ENCODE results near the gene JAK3.

The JAK3 gene

DNA sequence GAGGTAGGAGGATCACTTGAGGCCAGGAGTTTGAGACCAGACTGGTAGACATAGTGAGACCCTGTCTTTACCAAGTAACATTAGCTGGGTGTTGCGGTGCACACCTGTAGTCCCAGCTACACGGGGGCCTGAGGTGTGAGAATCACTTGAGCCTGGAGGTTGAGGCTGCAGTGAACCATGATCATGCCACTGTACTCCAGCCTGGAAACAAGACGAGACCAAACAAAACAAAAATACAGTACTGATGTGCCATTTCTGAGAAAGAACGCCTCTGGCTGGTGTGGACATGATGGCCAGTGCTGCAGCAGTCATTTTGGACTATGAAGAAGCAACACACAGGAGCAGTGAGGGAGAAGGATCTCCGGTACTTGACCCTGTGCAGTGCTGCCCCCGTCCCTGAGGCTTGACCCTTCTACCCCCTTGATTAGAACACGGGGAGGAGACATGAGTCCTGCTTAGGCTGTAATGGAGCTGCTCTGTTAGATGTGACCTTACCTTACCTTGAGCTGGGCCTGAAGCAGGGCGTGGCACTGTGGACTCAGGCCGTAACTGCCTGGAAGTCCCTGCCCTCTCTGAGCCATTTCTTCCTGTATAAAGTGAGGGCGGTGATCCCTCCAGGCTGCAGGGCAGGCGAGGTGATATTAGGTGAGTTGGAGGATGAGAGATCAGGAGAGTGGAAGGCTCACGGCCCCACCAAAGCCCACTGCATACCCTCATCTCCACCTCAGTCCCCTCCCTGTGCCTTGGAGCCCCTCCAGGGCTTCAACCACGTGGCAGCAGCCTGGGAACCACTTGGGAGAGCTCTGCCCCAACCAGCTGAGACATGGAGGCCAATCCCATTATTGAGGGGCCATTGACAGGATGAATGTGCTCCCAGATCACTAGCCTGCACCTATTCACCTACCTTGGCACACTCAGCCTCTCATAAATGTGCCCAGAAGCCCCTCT is 17.9 kb upstream of the JAK3 start:
- no peak for DNase-seq (ENCODE audit: low read depth)
- TF ChIP-seq, protein P1, sequence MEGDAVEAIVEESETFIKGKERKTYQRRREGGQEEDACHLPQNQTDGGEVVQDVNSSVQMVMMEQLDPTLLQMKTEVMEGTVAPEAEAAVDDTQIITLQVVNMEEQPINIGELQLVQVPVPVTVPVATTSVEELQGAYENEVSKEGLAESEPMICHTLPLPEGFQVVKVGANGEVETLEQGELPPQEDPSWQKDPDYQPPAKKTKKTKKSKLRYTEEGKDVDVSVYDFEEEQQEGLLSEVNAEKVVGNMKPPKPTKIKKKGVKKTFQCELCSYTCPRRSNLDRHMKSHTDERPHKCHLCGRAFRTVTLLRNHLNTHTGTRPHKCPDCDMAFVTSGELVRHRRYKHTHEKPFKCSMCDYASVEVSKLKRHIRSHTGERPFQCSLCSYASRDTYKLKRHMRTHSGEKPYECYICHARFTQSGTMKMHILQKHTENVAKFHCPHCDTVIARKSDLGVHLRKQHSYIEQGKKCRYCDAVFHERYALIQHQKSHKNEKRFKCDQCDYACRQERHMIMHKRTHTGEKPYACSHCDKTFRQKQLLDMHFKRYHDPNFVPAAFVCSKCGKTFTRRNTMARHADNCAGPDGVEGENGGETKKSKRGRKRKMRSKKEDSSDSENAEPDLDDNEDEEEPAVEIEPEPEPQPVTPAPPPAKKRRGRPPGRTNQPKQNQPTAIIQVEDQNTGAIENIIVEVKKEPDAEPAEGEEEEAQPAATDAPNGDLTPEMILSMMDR (IDR thresholded peaks at IDR 0.05; ENCODE audit: low read depth, low read length, missing control alignments) = no peak
- H3K4me3 ChIP-seq (ENCODE audit: low read depth, low read length) = no peak overlapping the region

DNA sequence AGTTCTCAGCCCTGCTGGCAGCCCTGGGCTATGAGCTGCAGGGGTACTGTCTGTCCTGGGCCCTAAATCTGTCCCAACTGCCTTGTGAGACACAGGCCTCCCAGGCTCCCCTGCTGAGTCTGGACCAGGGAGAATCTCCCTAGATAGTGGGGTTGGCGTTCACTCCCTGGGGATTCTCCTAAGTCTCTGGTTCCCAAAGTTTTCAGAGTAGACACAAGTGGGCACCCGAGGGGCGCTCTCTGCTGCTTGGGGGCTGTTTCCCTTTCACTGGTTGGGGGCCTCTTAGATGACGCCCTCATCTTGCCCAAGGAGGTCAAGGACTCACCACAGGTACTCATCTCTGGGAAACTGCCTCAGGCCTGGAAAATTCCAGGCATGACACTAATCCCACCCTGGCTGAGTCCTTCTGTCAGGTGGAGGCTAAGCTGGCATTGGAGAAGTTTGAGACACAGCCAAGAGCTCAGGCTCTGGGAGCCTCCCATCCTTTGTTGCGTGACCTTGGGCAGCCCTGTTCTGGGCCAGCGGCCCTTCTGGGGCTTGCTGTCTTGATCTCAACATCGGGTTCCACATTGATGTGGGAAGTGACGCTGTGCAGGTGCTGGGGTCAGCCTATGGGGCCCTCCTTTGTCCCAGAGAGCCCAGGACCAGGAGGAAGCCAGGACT is 15.9 kb upstream of the JAK3 start:
- TF ChIP-seq, protein P1 (IDR thresholded peaks at IDR 0.05; ENCODE audit: low read depth, low read length, missing control alignments) = no peak
- H3K4me3 ChIP-seq (ENCODE audit: low read depth, low read length) = no peak overlapping the region
- DNase-seq (ENCODE audit: low read depth) = no peak

DNA sequence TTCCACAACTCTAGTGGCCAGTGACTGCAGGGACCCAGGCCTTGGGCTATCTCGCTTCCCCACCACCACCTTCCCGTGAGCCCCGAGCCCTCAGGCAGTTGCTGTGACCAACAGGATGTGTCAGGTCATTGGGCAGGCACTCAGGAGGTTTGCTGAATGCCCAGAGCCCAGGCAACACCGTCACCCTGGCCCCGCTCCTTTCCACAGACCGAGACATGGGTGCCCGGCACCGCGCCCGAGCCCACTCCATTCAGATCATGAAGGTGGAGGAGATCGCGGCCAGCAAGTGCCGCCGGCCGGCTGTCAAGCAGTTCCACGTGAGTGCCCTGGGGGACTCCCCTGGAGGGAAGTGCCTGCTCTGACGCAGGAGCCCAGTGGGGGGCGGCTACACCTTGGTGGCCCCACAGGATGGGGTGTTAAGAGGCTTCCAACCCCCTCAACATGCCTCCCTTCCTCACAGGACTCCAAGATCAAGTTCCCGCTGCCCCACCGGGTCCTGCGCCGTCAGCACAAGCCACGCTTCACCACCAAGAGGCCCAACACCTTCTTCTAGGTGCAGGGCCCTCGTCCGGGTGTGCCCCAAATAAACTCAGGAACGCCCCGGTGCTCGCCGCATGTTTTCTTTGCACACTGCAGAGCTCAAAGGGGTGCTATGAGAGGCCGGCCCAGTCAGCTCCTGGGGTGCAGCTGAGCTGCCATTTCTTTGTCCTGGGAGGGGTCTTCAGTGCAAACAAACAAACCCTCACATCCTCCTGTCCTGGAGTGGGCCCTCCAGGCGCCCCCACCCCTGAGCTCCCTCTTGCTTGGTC is 15.1 kb upstream of the JAK3 start:
- H3K4me3 ChIP-seq (ENCODE audit: low read depth, low read length) = peak overlapping the region; percentile 96
- DNase-seq (ENCODE audit: low read depth) = no peak
- TF ChIP-seq, protein P1 (IDR thresholded peaks at IDR 0.05; ENCODE audit: low read depth, low read length, missing control alignments) = peak; percentile 22

DNA sequence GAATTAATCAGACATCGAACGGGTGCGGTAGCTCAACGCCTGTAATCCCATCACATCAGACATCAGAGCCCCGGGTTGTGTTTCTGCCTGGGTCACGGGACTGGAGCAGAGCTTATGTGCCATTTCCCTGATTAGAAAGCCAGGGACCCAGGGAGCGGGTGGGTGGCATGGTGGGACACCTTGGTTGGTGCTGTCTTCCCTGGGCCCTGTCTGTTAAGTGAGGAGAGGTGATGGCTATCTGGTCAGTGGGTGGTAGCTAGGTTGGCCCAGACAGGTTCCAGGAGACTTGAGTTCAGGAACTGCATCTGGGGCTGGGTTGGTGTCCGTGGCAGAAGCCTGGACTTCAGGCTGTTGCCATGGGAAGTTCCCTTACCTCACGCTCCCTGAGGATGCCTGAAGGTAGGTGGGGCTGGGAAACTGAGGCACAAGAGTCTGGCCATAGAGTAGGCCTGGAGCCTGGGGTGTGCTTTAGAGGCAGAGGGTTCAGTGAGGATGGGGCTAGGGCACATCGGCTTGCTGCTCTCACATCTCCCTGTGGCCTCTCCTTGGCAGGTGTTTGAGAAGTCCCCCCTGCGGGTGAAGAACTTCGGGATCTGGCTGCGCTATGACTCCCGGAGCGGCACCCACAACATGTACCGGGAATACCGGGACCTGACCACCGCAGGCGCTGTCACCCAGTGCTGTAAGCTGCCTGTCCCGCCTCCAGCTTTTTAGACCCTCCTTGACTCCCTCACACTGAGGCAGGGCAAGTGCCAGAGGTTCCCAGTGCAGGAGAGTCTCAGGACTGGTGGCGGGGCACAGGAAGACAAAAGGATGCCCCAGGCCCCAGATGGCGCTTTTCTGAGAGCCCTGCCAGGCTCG is 14.0 kb upstream of the JAK3 start:
- H3K4me3 ChIP-seq (ENCODE audit: low read depth, low read length) = peak overlapping the region; percentile 96

DNA sequence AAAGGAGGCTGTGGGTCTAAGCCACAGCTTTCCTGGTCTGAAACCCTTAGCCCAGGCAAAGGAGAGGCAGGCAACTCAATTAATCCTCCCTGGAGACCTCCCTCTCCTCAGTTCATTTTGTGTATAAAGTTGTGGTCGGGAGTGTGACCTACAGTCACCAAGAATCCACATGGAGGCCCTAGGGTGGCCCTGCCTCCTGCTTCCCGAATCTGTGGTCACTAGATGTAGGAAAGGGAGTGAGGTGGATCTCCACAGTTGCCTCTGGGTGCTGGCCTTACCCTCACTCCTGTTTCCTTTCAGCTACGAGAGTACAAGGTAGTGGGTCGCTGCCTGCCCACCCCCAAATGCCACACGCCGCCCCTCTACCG is 13.2 kb upstream of the JAK3 start:
- H3K4me3 ChIP-seq (ENCODE audit: low read depth, low read length) = peak overlapping the region; percentile 96
- DNase-seq (ENCODE audit: low read depth) = no peak
- TF ChIP-seq, protein P1 (IDR thresholded peaks at IDR 0.05; ENCODE audit: low read depth, low read length, missing control alignments) = no peak

More for the DNA sequence above, 14.0 kb upstream of the JAK3 start:
- TF ChIP-seq, protein P1 (IDR thresholded peaks at IDR 0.05; ENCODE audit: low read depth, low read length, missing control alignments) = no peak
- DNase-seq (ENCODE audit: low read depth) = no peak

Measured in GM12864 (cell line).